WTC11 (cell line): Measurements from ENCODE around the gene NEK7.

Source experiments
- ATF2 ChIP-seq: sonication (generic); formaldehyde crosslinking; IDR thresholded peaks from 2 replicates; pipeline ENCODE4 v1.8.1; 2022; ENCODE audit warnings: low read depth, missing genetic modification reagents, borderline replicate concordance
- E2F4 ChIP-seq: sonication (generic); formaldehyde crosslinking; IDR thresholded peaks from 2 replicates; pipeline ENCODE4 v1.8.1; 2022; ENCODE audit warnings: low read depth, mild to moderate bottlenecking, moderate library complexity, missing genetic modification reagents, borderline replicate concordance
- ELF4 ChIP-seq: sonication (generic); formaldehyde crosslinking; IDR thresholded peaks from 2 replicates; pipeline ENCODE4 v1.8.1; 2022; ENCODE audit warnings: low read depth, mild to moderate bottlenecking, moderate library complexity, missing genetic modification reagents
- ETV6 ChIP-seq: sonication (generic); formaldehyde crosslinking; IDR thresholded peaks from 2 replicates; pipeline ENCODE4 v1.8.1; 2022; ENCODE audit warnings: mild to moderate bottlenecking, missing genetic modification reagents
- GABPB1 ChIP-seq: sonication (generic); formaldehyde crosslinking; IDR thresholded peaks from 2 replicates; pipeline ENCODE4 v1.8.1; 2023; ENCODE audit warnings: mild to moderate bottlenecking, missing genetic modification reagents
- HMGA2 ChIP-seq: fragments of 250-450 bp; sonication (Bioruptor Pico); IDR thresholded peaks from 2 replicates; pipeline ENCODE4 v1.4.0; 2021; ENCODE audit warnings: mild to moderate bottlenecking, moderate library complexity
- NFYB ChIP-seq: sonication (generic); formaldehyde crosslinking; conservative IDR thresholded peaks from 2 replicates; pipeline ENCODE4 v1.8.0; 2022; ENCODE audit warnings: low read depth, missing genetic modification reagents
- PRRX2 ChIP-seq: fragments of 250-450 bp; sonication (Bioruptor Pico); IDR thresholded peaks from 2 replicates; pipeline ENCODE4 v1.8.0; 2021; ENCODE audit warnings: mild to moderate bottlenecking
- SMAD4 ChIP-seq: sonication (generic); formaldehyde crosslinking; IDR thresholded peaks from 2 replicates; pipeline ENCODE4 v1.8.0; 2022; ENCODE audit warnings: mild to moderate bottlenecking, missing genetic modification reagents
- SP1 ChIP-seq: sonication (generic); formaldehyde crosslinking; conservative IDR thresholded peaks from 2 replicates; pipeline ENCODE4 v1.8.1; 2022; ENCODE audit warnings: missing genetic modification reagents
- TF ChIP-seq, protein P1 (sequence below): sonication (generic); formaldehyde crosslinking; IDR thresholded peaks from 2 replicates; pipeline ENCODE4 v1.8.0; 2022; ENCODE audit warnings: missing genetic modification reagents
- TF ChIP-seq, protein P2 (sequence below): fragments of 200-600 bp; IDR thresholded peaks from 2 replicates; pipeline ENCODE4 v1.8.0; 2022; ENCODE audit warnings: antibody characterized with exemption
- TF ChIP-seq, protein P3 (sequence below): sonication (generic); formaldehyde crosslinking; IDR thresholded peaks from 2 replicates; pipeline ENCODE4 v1.8.1; 2022; ENCODE audit warnings: mild to moderate bottlenecking, missing genetic modification reagents, moderate library complexity, borderline replicate concordance

- TF ChIP-seq, protein P1, sequence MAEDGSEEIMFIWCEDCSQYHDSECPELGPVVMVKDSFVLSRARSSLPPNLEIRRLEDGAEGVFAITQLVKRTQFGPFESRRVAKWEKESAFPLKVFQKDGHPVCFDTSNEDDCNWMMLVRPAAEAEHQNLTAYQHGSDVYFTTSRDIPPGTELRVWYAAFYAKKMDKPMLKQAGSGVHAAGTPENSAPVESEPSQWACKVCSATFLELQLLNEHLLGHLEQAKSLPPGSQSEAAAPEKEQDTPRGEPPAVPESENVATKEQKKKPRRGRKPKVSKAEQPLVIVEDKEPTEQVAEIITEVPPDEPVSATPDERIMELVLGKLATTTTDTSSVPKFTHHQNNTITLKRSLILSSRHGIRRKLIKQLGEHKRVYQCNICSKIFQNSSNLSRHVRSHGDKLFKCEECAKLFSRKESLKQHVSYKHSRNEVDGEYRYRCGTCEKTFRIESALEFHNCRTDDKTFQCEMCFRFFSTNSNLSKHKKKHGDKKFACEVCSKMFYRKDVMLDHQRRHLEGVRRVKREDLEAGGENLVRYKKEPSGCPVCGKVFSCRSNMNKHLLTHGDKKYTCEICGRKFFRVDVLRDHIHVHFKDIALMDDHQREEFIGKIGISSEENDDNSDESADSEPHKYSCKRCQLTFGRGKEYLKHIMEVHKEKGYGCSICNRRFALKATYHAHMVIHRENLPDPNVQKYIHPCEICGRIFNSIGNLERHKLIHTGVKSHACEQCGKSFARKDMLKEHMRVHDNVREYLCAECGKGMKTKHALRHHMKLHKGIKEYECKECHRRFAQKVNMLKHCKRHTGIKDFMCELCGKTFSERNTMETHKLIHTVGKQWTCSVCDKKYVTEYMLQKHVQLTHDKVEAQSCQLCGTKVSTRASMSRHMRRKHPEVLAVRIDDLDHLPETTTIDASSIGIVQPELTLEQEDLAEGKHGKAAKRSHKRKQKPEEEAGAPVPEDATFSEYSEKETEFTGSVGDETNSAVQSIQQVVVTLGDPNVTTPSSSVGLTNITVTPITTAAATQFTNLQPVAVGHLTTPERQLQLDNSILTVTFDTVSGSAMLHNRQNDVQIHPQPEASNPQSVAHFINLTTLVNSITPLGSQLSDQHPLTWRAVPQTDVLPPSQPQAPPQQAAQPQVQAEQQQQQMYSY (CRISPR knock-in tag) = no peak
- TF ChIP-seq NFYB = no peak
- TF ChIP-seq HMGA2 (CRISPR knock-in tag) = no peak
- TF ChIP-seq, protein P2, sequence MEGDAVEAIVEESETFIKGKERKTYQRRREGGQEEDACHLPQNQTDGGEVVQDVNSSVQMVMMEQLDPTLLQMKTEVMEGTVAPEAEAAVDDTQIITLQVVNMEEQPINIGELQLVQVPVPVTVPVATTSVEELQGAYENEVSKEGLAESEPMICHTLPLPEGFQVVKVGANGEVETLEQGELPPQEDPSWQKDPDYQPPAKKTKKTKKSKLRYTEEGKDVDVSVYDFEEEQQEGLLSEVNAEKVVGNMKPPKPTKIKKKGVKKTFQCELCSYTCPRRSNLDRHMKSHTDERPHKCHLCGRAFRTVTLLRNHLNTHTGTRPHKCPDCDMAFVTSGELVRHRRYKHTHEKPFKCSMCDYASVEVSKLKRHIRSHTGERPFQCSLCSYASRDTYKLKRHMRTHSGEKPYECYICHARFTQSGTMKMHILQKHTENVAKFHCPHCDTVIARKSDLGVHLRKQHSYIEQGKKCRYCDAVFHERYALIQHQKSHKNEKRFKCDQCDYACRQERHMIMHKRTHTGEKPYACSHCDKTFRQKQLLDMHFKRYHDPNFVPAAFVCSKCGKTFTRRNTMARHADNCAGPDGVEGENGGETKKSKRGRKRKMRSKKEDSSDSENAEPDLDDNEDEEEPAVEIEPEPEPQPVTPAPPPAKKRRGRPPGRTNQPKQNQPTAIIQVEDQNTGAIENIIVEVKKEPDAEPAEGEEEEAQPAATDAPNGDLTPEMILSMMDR = no peak
- TF ChIP-seq, protein P3, sequence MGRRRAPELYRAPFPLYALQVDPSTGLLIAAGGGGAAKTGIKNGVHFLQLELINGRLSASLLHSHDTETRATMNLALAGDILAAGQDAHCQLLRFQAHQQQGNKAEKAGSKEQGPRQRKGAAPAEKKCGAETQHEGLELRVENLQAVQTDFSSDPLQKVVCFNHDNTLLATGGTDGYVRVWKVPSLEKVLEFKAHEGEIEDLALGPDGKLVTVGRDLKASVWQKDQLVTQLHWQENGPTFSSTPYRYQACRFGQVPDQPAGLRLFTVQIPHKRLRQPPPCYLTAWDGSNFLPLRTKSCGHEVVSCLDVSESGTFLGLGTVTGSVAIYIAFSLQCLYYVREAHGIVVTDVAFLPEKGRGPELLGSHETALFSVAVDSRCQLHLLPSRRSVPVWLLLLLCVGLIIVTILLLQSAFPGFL (CRISPR knock-in tag) = no peak
- TF ChIP-seq SMAD4 = no peak
- no peak for TF ChIP-seq GABPB1 (CRISPR knock-in tag)
- TF ChIP-seq ETV6 = no peak
- TF ChIP-seq ATF2 (CRISPR knock-in tag) = no peak
- no peak for TF ChIP-seq E2F4 (CRISPR knock-in tag)
- no peak for TF ChIP-seq PRRX2 (CRISPR knock-in tag)
- TF ChIP-seq ELF4 (CRISPR knock-in tag) = no peak
- no peak for TF ChIP-seq SP1
Measured at GRCh38 chr1:198234520-198235251, 77.9 kb downstream of the NEK7 start.
